Nephron progenitor cell (in vitro differentiated cells): ENCODE results near the gene S1PR3.

ENCODE experiments used
- DNase-seq: peaks from one replicate; pipeline ENCODE4 v3.0.0; 2021
- H3K27ac Mint-ChIP-seq: 2 replicates; pipeline ENCODE4 v1.8.0; 2021; ENCODE audit warnings: mild to moderate bottlenecking, moderate library complexity, mixed read lengths
- H3K27me3 Mint-ChIP-seq: 2 replicates; pipeline ENCODE4 v1.8.0; 2021; ENCODE audit warnings: mild to moderate bottlenecking, low read depth, mixed read lengths; ENCODE audit not compliant: poor library complexity
- H3K36me3 Mint-ChIP-seq: 2 replicates; pipeline ENCODE4 v1.8.0; 2021; ENCODE audit warnings: low read depth, mixed read lengths
- H3K4me1 Mint-ChIP-seq: 2 replicates; pipeline ENCODE4 v1.8.0; 2021; ENCODE audit warnings: mixed read lengths
- H3K4me3 Mint-ChIP-seq: 2 replicates; pipeline ENCODE4 v1.8.0; 2021; ENCODE audit warnings: mild to moderate bottlenecking, moderate library complexity, mixed read lengths
- H3K9me3 Mint-ChIP-seq: 2 replicates; pipeline ENCODE4 v1.8.0; 2021; ENCODE audit warnings: mild to moderate bottlenecking, moderate library complexity, mixed read lengths
- TF ChIP-seq, protein P1 (sequence below): fragments of 200-600 bp; sonication (generic); IDR thresholded peaks from 2 replicates; pipeline ENCODE4 v1.5.0; 2021; ENCODE audit warnings: antibody characterized with exemption

The S1PR3 gene

DNA sequence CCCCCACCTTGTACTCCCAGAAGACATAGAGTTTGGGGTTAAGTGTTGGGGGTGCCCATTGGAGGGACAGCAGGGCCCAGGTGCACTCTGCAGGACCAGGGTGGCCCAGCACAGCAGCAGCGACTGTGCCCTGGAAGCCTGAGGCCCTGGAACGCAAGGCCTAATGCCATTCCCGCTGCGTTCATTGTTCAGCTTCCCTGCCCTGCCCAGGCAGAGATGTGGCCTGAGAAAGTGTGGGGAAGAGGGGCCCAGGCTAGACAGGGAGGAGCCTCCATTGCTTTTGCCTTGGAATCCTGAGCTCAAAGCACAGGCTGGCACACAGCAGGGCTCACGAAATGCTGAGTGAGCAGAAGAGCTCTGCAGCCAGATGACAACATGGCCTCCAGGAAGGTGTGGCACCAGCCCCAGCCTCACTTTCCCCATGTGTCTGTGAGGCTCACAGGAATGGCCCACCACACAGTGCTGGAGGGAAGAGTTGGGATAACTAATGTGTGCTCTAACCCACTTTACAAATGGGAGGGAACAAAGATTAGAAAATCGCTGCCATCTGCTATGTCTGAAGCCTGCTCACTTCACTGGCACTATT, 19.4 kb downstream of the S1PR3 start:
- DNase-seq: no peak
- peaks cover under 1% of the 10 kb centered on the region for H3K9me3 Mint-ChIP-seq
- H3K27me3 Mint-ChIP-seq: peaks cover 3% of the 10 kb centered on the region
- no peak overlapping the region for H3K27ac Mint-ChIP-seq
- peaks cover 17% of the 10 kb centered on the region for H3K36me3 Mint-ChIP-seq
- no peaks in the 10 kb centered on the region for H3K4me1 Mint-ChIP-seq
- TF ChIP-seq, protein P1, sequence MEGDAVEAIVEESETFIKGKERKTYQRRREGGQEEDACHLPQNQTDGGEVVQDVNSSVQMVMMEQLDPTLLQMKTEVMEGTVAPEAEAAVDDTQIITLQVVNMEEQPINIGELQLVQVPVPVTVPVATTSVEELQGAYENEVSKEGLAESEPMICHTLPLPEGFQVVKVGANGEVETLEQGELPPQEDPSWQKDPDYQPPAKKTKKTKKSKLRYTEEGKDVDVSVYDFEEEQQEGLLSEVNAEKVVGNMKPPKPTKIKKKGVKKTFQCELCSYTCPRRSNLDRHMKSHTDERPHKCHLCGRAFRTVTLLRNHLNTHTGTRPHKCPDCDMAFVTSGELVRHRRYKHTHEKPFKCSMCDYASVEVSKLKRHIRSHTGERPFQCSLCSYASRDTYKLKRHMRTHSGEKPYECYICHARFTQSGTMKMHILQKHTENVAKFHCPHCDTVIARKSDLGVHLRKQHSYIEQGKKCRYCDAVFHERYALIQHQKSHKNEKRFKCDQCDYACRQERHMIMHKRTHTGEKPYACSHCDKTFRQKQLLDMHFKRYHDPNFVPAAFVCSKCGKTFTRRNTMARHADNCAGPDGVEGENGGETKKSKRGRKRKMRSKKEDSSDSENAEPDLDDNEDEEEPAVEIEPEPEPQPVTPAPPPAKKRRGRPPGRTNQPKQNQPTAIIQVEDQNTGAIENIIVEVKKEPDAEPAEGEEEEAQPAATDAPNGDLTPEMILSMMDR: no peak
- no peak overlapping the region for H3K4me3 Mint-ChIP-seq

DNA sequence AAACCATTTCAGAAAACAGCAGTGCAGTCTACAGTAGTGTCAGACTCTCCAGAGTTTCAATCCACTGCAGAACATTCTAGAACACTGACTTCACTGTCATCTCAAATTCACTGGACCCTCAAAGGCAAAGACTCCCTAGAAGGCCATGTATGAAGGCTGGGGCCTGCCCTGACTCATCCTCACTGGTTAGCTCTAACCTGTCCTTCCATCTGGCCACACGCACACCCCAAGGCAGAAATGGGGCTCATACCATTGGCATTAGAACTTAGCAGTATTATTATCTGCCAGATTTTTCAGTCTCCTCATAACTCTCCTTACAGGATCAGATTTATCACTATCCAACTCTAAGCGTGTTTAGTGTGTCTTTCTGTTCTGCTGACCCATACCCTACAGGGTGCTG, 20.4 kb downstream of the S1PR3 start:
- H3K4me3 Mint-ChIP-seq: no peak overlapping the region
- DNase-seq: no peak
- TF ChIP-seq, protein P1: no peak
- H3K36me3 Mint-ChIP-seq: peaks cover 12% of the 10 kb centered on the region
- H3K4me1 Mint-ChIP-seq: no peaks in the 10 kb centered on the region
- peaks cover 3% of the 10 kb centered on the region for H3K27me3 Mint-ChIP-seq
- H3K9me3 Mint-ChIP-seq: peaks cover 7% of the 10 kb centered on the region
- H3K27ac Mint-ChIP-seq: no peak overlapping the region

DNA sequence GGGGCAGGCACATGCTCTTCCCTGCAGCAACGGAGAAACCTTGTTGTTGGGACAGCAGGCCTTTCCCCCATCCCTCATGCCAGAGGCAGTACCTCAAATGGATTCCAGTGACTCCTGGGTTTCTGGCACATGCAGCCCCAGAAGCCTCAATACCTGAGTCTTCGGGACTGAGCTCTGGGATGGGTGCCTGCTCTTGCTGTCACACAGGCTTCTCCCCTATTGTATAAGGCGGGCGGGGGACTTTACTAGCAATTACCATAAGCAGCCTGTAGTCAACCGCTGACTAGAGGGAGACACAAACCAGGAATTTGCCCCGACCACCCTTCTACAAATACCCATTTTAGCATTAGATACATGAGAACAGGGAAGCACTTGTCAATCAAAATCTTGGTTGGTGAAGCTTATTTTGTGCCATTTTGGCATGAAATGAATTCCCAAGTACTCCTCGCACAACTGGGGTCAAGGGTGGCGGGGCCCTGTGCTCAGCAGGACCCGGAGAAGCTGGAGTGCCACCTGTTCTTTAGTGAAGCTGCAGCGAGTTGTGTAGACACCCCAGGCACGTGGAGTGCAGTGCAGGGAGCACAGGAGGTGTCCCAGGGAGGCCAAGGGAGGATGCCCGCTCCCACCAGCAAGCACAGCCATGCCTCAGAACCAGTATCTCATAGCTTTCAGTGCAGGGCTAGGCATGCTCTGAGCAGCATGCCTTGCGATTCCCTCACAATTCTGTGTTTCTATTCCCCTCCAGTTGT, 21.2 kb downstream of the S1PR3 start:
- peaks cover 4% of the 10 kb centered on the region for H3K36me3 Mint-ChIP-seq
- TF ChIP-seq, protein P1: no peak
- H3K27ac Mint-ChIP-seq: no peak overlapping the region

DNA sequence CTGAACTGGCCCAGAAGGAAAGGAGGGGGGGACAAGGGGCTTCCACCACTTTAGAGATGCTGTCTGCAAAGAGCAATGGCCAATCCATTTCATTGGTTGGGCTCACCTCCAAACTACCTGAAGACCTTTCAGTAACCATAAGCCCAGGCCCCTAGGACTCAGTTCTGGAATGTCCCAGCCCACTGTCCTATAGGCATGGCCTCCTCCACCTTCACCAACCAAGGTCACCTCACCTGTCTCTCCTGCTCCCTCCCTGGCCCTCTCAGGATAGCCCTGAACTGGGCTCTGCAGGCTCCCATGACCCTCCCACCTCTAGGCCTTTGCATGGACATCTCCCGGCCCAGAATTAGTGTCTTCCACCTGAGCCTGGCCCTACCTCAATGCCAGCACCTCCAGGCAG, 22.4 kb downstream of the S1PR3 start:
- Mint-ChIP-seq H3K9me3 (peaks cover 23% of the 10 kb centered on the region), H3K27ac (no peak overlapping the region)
- TF ChIP-seq, protein P1: no peak

More for the DNA sequence above, 21.2 kb downstream of the S1PR3 start:
- no peak overlapping the region for H3K4me3 Mint-ChIP-seq
- no peaks in the 10 kb centered on the region for H3K4me1 Mint-ChIP-seq
- peaks cover 14% of the 10 kb centered on the region for H3K9me3 Mint-ChIP-seq
- no peak for DNase-seq
- H3K27me3 Mint-ChIP-seq: peaks cover 3% of the 10 kb centered on the region

DNA sequence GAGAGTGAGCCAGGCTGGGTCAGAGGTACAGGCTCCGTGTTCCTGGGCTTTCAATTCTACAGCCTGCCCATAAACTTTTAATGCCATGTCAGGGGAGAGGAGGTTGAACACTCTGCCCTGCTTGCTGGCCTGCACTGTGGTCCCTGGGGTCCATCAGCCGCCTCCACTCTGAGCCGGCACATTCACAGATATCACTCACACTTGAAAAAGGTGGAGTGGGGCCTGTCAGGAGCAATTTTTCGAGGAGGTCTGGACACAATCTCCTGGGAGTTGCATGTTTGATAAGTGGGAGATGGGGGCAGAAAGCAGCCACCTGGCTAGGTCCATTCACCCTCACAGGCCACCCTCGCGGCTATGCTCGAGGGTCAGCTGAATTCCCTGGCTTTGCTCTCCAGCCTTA, 22.9 kb downstream of the S1PR3 start:
- TF ChIP-seq, protein P1: no peak
- Mint-ChIP-seq H3K27ac (no peak overlapping the region), H3K36me3 (no peaks in the 10 kb centered on the region), H3K4me1 (no peaks in the 10 kb centered on the region), H3K27me3 (peaks cover 6% of the 10 kb centered on the region), H3K9me3 (peaks cover 28% of the 10 kb centered on the region), H3K4me3 (no peak overlapping the region)
- DNase-seq: no peak

More for the DNA sequence above, 22.4 kb downstream of the S1PR3 start:
- no peaks in the 10 kb centered on the region for H3K36me3 Mint-ChIP-seq
- H3K4me3 Mint-ChIP-seq: no peak overlapping the region
- H3K27me3 Mint-ChIP-seq: peaks cover 4% of the 10 kb centered on the region
- DNase-seq: no peak
- H3K4me1 Mint-ChIP-seq: no peaks in the 10 kb centered on the region

DNA sequence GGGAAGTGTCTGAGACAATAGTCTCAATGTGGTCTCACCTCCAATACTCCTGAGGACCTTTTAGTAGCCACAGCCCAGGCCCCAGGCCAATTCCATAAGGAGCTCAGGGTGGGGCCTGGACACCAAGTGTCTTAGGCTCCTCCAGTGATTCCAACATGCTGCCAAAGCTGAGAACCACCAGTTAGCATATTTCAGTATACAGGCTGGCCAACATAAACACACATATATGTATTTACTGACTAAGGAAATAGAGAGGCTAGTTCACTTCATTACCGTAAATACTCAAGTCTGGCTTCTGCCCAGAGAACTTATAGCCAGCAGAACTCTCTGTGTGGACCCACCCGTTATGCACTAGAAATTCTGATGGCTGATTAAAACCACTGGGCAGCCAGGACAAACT, 24.1 kb downstream of the S1PR3 start:
- Mint-ChIP-seq H3K36me3 (no peaks in the 10 kb centered on the region), H3K27ac (no peak overlapping the region), H3K9me3 (peaks cover 32% of the 10 kb centered on the region), H3K4me3 (no peak overlapping the region), H3K27me3 (peaks cover 4% of the 10 kb centered on the region), H3K4me1 (no peaks in the 10 kb centered on the region)
- TF ChIP-seq, protein P1: no peak
- DNase-seq: no peak
